ENCODE data around the gene USP3.
"Not testable (repeated sequence)": the region's sequence is repeated elsewhere in the genome, so short reads cannot be mapped to it uniquely, and the experiment has no call there.

Gene USP3

GRCh38 chr15:63476229-63476632 is 28.2 kb upstream of the USP3 start:
- no peak for DNase-seq

- DNase-seq = no peak
Measured at GRCh38 chr15:63478243-63478642, 26.1 kb upstream of the USP3 start.

- no peak for DNase-seq
Measured at GRCh38 chr15:63480441-63480821, 24.0 kb upstream of the USP3 start.

GRCh38 chr15:63481105-63481810 is 23.1 kb upstream of the USP3 start:
- DNase-seq = no peak

- DNase-seq = no peak
Measured at GRCh38 chr15:63482874-63483323, 21.5 kb upstream of the USP3 start.

- DNase-seq = no peak
Measured at GRCh38 chr15:63483521-63484371, 20.6 kb upstream of the USP3 start.

GRCh38 chr15:63484433-63485186 is 19.8 kb upstream of the USP3 start:
- no peak for DNase-seq

- DNase-seq = peak; percentile 19
Measured at GRCh38 chr15:63487076-63487757, 17.2 kb upstream of the USP3 start.

GRCh38 chr15:63487758-63488397 is 16.5 kb upstream of the USP3 start:
- DNase-seq = not testable (repeated sequence)

GRCh38 chr15:63488398-63488960 is 15.9 kb upstream of the USP3 start:
- DNase-seq = no peak

GRCh38 chr15:63489352-63489751 is 15.0 kb upstream of the USP3 start:
- no peak for DNase-seq

GRCh38 chr15:63490345-63491034 is 13.9 kb upstream of the USP3 start:
- peak; percentile 62 for DNase-seq

GRCh38 chr15:63491116-63491827 is 13.1 kb upstream of the USP3 start:
- peak; percentile 26 for DNase-seq

GRCh38 chr15:63491979-63492378 is 12.4 kb upstream of the USP3 start:
- DNase-seq = no peak

- DNase-seq = no peak
Measured at GRCh38 chr15:63492541-63493077, 11.8 kb upstream of the USP3 start.

GRCh38 chr15:63493436-63493835 is 11.0 kb upstream of the USP3 start:
- DNase-seq = no peak

- no peak for DNase-seq
Measured at GRCh38 chr15:63494408-63494807, 10.0 kb upstream of the USP3 start.

- no peak for DNase-seq
Measured at GRCh38 chr15:63495343-63495742, 9.1 kb upstream of the USP3 start.

GRCh38 chr15:63495780-63496488 is 8.5 kb upstream of the USP3 start:
- no peak for DNase-seq
